OCI-LY7 (cell line): ENCODE measurements around the gene SLC27A5. TPM values are rescaled to one million over a fixed set of nuclear protein-coding genes. Genes with fewer than 3 reads are reported as not detected.
A peak's percentile ranks its signal among the peaks of the same experiment; 100 is the strongest.

Experiments
- BruUV-seq: library from RNA; stranded (reverse); fragments of 400-500 nt; replicated peaks from 2 replicates; lab custom pipeline; 2021; lab: Mats Ljungman, UMichigan
- CTCF ChIA-PET: fragments of 300-600 bp; sonication (Branson Sonifier 250); formaldehyde crosslinking; loops from one replicate; lab custom pipeline; 2022; ENCODE audit warnings: antibody characterized with exemption; ENCODE audit not compliant: unreplicated experiment; lab: Charles Lee
- POLR2A ChIA-PET: fragments of 300-600 bp; sonication (Branson Sonifier 250); formaldehyde crosslinking; loops from one replicate; lab custom pipeline; 2022; ENCODE audit warnings: antibody characterized with exemption; lab: Charles Lee
- DNase-seq: peaks from one replicate; pipeline ENCODE4 v3.0.0-alpha.2; 2015; ENCODE audit warnings: low spot score
- H2AFZ ChIP-seq: fragments of 200-600 bp; sonication (generic), shearing (Covaris generic); 2 replicates; pipeline ENCODE4 v1.6.1; 2014; ENCODE audit warnings: mild to moderate bottlenecking, antibody characterized with exemption, low read length, moderate library complexity
- H3K27ac ChIP-seq: fragments of 200-600 bp; sonication (generic); 2 replicates; pipeline ENCODE4 v1.5.1; 2014; ENCODE audit warnings: mixed run types, low read depth, mild to moderate bottlenecking, moderate library complexity, low read length, inconsistent platforms; ENCODE audit not compliant: poor library complexity, severe bottlenecking
- H3K36me3 ChIP-seq: fragments of 200-600 bp; sonication (generic); 2 replicates; pipeline ENCODE4 v1.6.1; 2014; ENCODE audit warnings: mild to moderate bottlenecking, antibody characterized with exemption, low read length, moderate library complexity, mixed read lengths; ENCODE audit not compliant: insufficient read depth
- H3K4me1 ChIP-seq: fragments of 200-600 bp; sonication (generic); 2 replicates; pipeline ENCODE4 v1.5.1; 2014; ENCODE audit warnings: mild to moderate bottlenecking, low read length; ENCODE audit not compliant: insufficient read depth, poor library complexity, severe bottlenecking
- H3K4me2 ChIP-seq: fragments of 200-600 bp; sonication (generic); 2 replicates; pipeline ENCODE4 v1.6.1; 2014; ENCODE audit warnings: mild to moderate bottlenecking, low read length
- H3K4me3 ChIP-seq: fragments of 200-600 bp; sonication (generic); 2 replicates; pipeline ENCODE4 v1.5.1; 2014; ENCODE audit warnings: mild to moderate bottlenecking, low read depth, low read length; ENCODE audit not compliant: poor library complexity, severe bottlenecking
- H3K79me2 ChIP-seq: fragments of 200-600 bp; sonication (generic); 2 replicates; pipeline ENCODE4 v1.6.1; 2016; ENCODE audit warnings: low read depth, mild to moderate bottlenecking, low read length, moderate library complexity, mixed read lengths; ENCODE audit not compliant: insufficient read depth
- H3K9me2 ChIP-seq: fragments of 200-600 bp; sonication (generic); 2 replicates; pipeline ENCODE4 v1.6.1; 2016; ENCODE audit warnings: mild to moderate bottlenecking, low read length, mixed read lengths; ENCODE audit not compliant: insufficient read depth
- H3K9me3 ChIP-seq: fragments of 200-600 bp; sonication (generic); 2 replicates; pipeline ENCODE4 v1.6.1; 2014; ENCODE audit warnings: mild to moderate bottlenecking, mixed run types, low read length, mixed read lengths
- H4K20me1 ChIP-seq: fragments of 200-600 bp; sonication (generic); 2 replicates; pipeline ENCODE4 v1.6.1; 2014; ENCODE audit warnings: mild to moderate bottlenecking, antibody characterized with exemption, low read length, moderate library complexity, mixed read lengths; ENCODE audit not compliant: insufficient read depth
- CTCF ChIP-seq: fragments of 200-600 bp; sonication (generic); conservative IDR thresholded peaks from 2 replicates; pipeline ENCODE4 v1.5.1; 2014; ENCODE audit warnings: mild to moderate bottlenecking, antibody characterized with exemption, low read length, moderate library complexity, mixed read lengths
- EZH2phosphoT487 ChIP-seq: fragments of 200-600 bp; sonication (generic); IDR thresholded peaks from 2 replicates; pipeline ENCODE4 v1.6.1; 2018; ENCODE audit warnings: low read depth, borderline replicate concordance, mild to moderate bottlenecking, mixed run types, antibody characterized with exemption, low read length, moderate library complexity, mixed read lengths
- intact Hi-C: fragments of 100-400 bp; cut with micrococcal nuclease; formaldehyde crosslinking; loops from one replicate; pipeline ENCODE4 v1.10.0; 2022; ENCODE audit not compliant: unreplicated experiment
- total RNA-seq, 2 experiments: library from RNA; depleted of rRNA in 1 of 2; stranded (reverse); fragments of >200 nt in 1 of 2; shearing (Covaris generic) in 1 of 2; gene quantifications; 2 replicates each; pipeline ENCODE4 v1.2.3, GENCODE V29; 2014 to 2022

SLC27A5 gene
- total RNA-seq, 2 experiments from 2014 or later = 28.0 to 29.8 TPM

- H3K4me2 ChIP-seq = no peak overlapping the region
- CTCF ChIA-PET = no interaction called here
- H3K36me3 ChIP-seq = peaks cover 25% of the 10 kb centered on the region
- DNase-seq = no peak
- intact Hi-C loops = loop anchor here (5.0 kb wide), 1 partner anchor 142 kb away; the partner anchor contains the start of gene ZSCAN22
- H2AFZ ChIP-seq = no peak overlapping the region
- POLR2A ChIA-PET = interaction anchor here (0.5 kb wide), 1 partner anchor 19 kb away, joined by 5 read pairs; no protein-coding TSS in a partner anchor
- no peaks in the 10 kb centered on the region for H3K79me2 ChIP-seq
- no peak overlapping the region for H3K27ac ChIP-seq
- H3K9me3 ChIP-seq = no peaks in the 10 kb centered on the region
- TF ChIP-seq CTCF (no peak), EZH2phosphoT487 (no peak)
- H4K20me1 ChIP-seq = no peaks in the 10 kb centered on the region
- H3K4me1 ChIP-seq = peaks cover 11% of the 10 kb centered on the region
- H3K9me2 ChIP-seq = no peaks in the 10 kb centered on the region
- H3K4me3 ChIP-seq = no peak overlapping the region
- no TSS peak for BruUV-seq
Observed at GRCh38 chr19:58469241-58470013, 42.4 kb downstream of the SLC27A5 start.

- POLR2A ChIA-PET = no interaction called here
- peaks cover 12% of the 10 kb centered on the region for H3K4me1 ChIP-seq
- peak overlapping the region; percentile 81 for H3K4me3 ChIP-seq
- no peaks in the 10 kb centered on the region for H3K79me2 ChIP-seq
- peak overlapping the region; percentile 49 for H3K4me2 ChIP-seq
- no peak for DNase-seq
- TF ChIP-seq CTCF (no peak), EZH2phosphoT487 (no peak)
- intact Hi-C loops = loop anchor here (5.0 kb wide), 1 partner anchor 141 kb away; the partner anchor contains the start of gene ZSCAN22
- H3K36me3 ChIP-seq = peaks cover 22% of the 10 kb centered on the region
- no peaks in the 10 kb centered on the region for H4K20me1 ChIP-seq
- no peak overlapping the region for H3K27ac ChIP-seq
- H3K9me2 ChIP-seq = no peaks in the 10 kb centered on the region
- no peaks in the 10 kb centered on the region for H3K9me3 ChIP-seq
- H2AFZ ChIP-seq = no peak overlapping the region
- CTCF ChIA-PET = no interaction called here
- BruUV-seq = no TSS peak
Observed at GRCh38 chr19:58468216-58468839, 43.5 kb downstream of the SLC27A5 start.
